HL-60 (cell line): ENCODE data around the gene TMEM179.

Experiments
- POLR2AphosphoS5 ChIP-seq: IDR thresholded peaks from 2 replicates; pipeline ENCODE4 v1.6.1; 2012; ENCODE audit warnings: low read depth
- TF ChIP-seq, protein P1 (sequence below): IDR thresholded peaks from one replicate; pipeline ENCODE4 v1.5.1; 2011; ENCODE audit warnings: low read length, control low read depth, inconsistent platforms; ENCODE audit not compliant: insufficient read depth

DNA sequence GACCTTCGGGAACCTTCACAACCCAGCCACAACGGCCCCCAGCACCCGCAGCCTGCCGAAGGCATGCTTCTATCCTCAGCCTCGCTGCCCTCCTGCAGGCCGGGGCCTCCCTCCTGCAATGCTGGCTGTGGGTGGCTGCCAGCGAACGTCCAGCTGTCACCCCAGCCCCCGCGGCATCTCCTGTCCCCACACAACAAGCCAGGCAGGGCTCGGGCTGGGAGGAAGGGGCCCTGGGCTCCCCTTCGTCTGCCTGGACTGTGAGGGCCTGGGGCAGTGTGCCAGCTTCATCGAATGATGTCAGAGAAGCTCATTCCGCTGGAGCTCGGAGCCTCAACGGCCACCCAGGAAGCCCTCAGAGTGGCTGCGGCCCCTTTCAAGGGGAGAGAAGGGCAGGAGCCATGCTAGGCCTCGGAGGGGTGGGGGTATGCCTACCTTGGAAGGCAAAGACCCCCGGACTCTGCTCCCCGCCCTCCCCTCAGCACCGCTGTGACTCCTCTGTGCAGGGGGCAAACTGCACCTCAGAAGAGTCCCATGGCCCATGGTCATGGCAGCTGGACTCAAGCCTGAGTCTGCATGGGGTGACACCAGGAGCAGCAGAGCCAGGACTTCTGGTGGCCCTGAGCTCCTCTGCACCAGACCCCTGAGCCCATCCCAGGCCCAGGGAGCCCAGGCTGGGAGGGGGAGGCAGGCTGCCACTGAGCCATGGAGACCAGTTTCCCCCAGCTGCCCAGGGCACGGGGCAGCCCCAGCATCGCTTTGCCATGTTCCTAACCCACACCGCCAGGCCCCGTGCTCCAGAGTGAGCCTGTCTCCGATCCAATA lies 49.8 kb downstream of the TMEM179 start:
- no peak for TF ChIP-seq POLR2AphosphoS5
- TF ChIP-seq, protein P1, sequence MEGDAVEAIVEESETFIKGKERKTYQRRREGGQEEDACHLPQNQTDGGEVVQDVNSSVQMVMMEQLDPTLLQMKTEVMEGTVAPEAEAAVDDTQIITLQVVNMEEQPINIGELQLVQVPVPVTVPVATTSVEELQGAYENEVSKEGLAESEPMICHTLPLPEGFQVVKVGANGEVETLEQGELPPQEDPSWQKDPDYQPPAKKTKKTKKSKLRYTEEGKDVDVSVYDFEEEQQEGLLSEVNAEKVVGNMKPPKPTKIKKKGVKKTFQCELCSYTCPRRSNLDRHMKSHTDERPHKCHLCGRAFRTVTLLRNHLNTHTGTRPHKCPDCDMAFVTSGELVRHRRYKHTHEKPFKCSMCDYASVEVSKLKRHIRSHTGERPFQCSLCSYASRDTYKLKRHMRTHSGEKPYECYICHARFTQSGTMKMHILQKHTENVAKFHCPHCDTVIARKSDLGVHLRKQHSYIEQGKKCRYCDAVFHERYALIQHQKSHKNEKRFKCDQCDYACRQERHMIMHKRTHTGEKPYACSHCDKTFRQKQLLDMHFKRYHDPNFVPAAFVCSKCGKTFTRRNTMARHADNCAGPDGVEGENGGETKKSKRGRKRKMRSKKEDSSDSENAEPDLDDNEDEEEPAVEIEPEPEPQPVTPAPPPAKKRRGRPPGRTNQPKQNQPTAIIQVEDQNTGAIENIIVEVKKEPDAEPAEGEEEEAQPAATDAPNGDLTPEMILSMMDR, result no peak
